ENCODE measurements around the gene GOLIM4. TPM values are rescaled to one million over a fixed set of nuclear protein-coding genes. Genes with fewer than 3 reads are reported as not detected.

The GOLIM4 gene
- total RNA-seq, 1 donor from 2014 or later: 74.8 TPM

- H3K4me1 ChIP-seq: peaks cover 71% of the 10 kb centered on the region
- H3K27me3 ChIP-seq (ENCODE audit: low read depth): no peaks in the 10 kb centered on the region
- TF ChIP-seq CTCF (IDR thresholded peaks at IDR 0.05; ENCODE audit: borderline replicate concordance): no peak
- DNase-seq: no peak
- no peaks in the 10 kb centered on the region for H3K36me3 ChIP-seq
- intact Hi-C loops (cut with micrococcal nuclease): no loop called here
- no peaks in the 10 kb centered on the region for H3K9me3 ChIP-seq (replicated peaks)
- peak overlapping the region; percentile 34 for H3K27ac ChIP-seq (replicated peaks)
- H3K4me3 ChIP-seq: no peak overlapping the region
These were observed 15.1 kb downstream of the GOLIM4 start for GRCh38 chr3:168080499-168081170.

- intact Hi-C loops (cut with micrococcal nuclease): no loop called here
- no peak for DNase-seq
- H3K4me1 ChIP-seq: peaks cover 65% of the 10 kb centered on the region
These were observed 15.7 kb downstream of the GOLIM4 start for GRCh38 chr3:168080022-168080421.

GRCh38 chr3:168077091-168077490 lies 18.6 kb downstream of the GOLIM4 start:
- DNase-seq: no peak
- H3K4me1 ChIP-seq: peaks cover 64% of the 10 kb centered on the region

More at GRCh38 chr3:168080022-168080421, 15.7 kb downstream of the GOLIM4 start:
- H3K27me3 ChIP-seq (ENCODE audit: low read depth): no peaks in the 10 kb centered on the region
- TF ChIP-seq CTCF (IDR thresholded peaks at IDR 0.05; ENCODE audit: borderline replicate concordance): no peak
- no peaks in the 10 kb centered on the region for H3K9me3 ChIP-seq (replicated peaks)
- no peaks in the 10 kb centered on the region for H3K36me3 ChIP-seq
- H3K27ac ChIP-seq (replicated peaks): peak overlapping the region; percentile 34
- H3K4me3 ChIP-seq: no peak overlapping the region

GRCh38 chr3:168073842-168074605 lies 21.7 kb downstream of the GOLIM4 start:
- no peak for DNase-seq
- H3K4me1 ChIP-seq: peaks cover 50% of the 10 kb centered on the region

More at GRCh38 chr3:168077091-168077490, 18.6 kb downstream of the GOLIM4 start:
- Histone ChIP-seq H3K36me3 (no peaks in the 10 kb centered on the region), H3K27ac (replicated peaks) (no peak overlapping the region), H3K27me3 (ENCODE audit: low read depth) (no peaks in the 10 kb centered on the region), H3K9me3 (replicated peaks) (no peaks in the 10 kb centered on the region), H3K4me3 (no peak overlapping the region)
- TF ChIP-seq CTCF (IDR thresholded peaks at IDR 0.05; ENCODE audit: borderline replicate concordance): no peak
- intact Hi-C loops (cut with micrococcal nuclease): no loop called here

GRCh38 chr3:168072323-168072650 lies 23.4 kb downstream of the GOLIM4 start:
- Histone ChIP-seq H3K9me3 (replicated peaks) (no peaks in the 10 kb centered on the region), H3K36me3 (no peaks in the 10 kb centered on the region), H3K4me3 (no peak overlapping the region), H3K27me3 (ENCODE audit: low read depth) (no peaks in the 10 kb centered on the region), H3K4me1 (peaks cover 46% of the 10 kb centered on the region), H3K27ac (replicated peaks) (no peak overlapping the region)
- no peak for DNase-seq
- intact Hi-C loops (cut with micrococcal nuclease): no loop called here
- TF ChIP-seq CTCF (IDR thresholded peaks at IDR 0.05; ENCODE audit: borderline replicate concordance): no peak

More at GRCh38 chr3:168073842-168074605, 21.7 kb downstream of the GOLIM4 start:
- Histone ChIP-seq H3K4me3 (no peak overlapping the region), H3K9me3 (replicated peaks) (no peaks in the 10 kb centered on the region), H3K36me3 (no peaks in the 10 kb centered on the region), H3K27me3 (ENCODE audit: low read depth) (no peaks in the 10 kb centered on the region), H3K27ac (replicated peaks) (peak overlapping the region; percentile 41)
- no peak for TF ChIP-seq CTCF (IDR thresholded peaks at IDR 0.05; ENCODE audit: borderline replicate concordance)
- intact Hi-C loops (cut with micrococcal nuclease): no loop called here

All from left ventricle myocardium inferior (tissue), 1 donor.